Measurements from ENCODE around the gene CNPY3.

- TF ChIP-seq POLR2A (IDR thresholded peaks at IDR 0.05) (peak in 1 of 2 donors; percentile 67), CTCF (IDR thresholded peaks at IDR 0.05) (no peak)
Observed at GRCh38 chr6:42928986-42929820, at the start of gene CNPY3.

All from thyroid gland (tissue), 4 donors.